NT2/D1 (cell line): ENCODE measurements around the gene CYP27C1.

Experiments used
- SUZ12 ChIP-seq: IDR thresholded peaks from 2 replicates; pipeline ENCODE4 v1.6.1; 2011; ENCODE audit not compliant: insufficient read length, insufficient read depth; ENCODE audit errors: extremely low read depth
- YY1 ChIP-seq: IDR thresholded peaks from 2 replicates; pipeline ENCODE4 v1.6.1; 2011; ENCODE audit not compliant: insufficient read length, insufficient read depth
- ZNF274 ChIP-seq: IDR thresholded peaks from 2 replicates; pipeline ENCODE4 v1.6.1; 2011; ENCODE audit warnings: mild to moderate bottlenecking, low read depth, low read length

GRCh38 chr2:127155028-127155581, 65.0 kb downstream of the CYP27C1 start:
- TF ChIP-seq YY1 (no peak), ZNF274 (no peak), SUZ12 (no peak)
